AML-193 (cell line): ENCODE measurements around the gene KRT7.
A peak's percentile ranks its signal among the peaks of the same experiment; 100 is the strongest.

ENCODE experiments used
- DNase-seq, 2 experiments: peaks; one replicate each; lab custom pipeline; 2025; lab: John Stamatoyannopoulos, UW

KRT7 gene

DNA sequence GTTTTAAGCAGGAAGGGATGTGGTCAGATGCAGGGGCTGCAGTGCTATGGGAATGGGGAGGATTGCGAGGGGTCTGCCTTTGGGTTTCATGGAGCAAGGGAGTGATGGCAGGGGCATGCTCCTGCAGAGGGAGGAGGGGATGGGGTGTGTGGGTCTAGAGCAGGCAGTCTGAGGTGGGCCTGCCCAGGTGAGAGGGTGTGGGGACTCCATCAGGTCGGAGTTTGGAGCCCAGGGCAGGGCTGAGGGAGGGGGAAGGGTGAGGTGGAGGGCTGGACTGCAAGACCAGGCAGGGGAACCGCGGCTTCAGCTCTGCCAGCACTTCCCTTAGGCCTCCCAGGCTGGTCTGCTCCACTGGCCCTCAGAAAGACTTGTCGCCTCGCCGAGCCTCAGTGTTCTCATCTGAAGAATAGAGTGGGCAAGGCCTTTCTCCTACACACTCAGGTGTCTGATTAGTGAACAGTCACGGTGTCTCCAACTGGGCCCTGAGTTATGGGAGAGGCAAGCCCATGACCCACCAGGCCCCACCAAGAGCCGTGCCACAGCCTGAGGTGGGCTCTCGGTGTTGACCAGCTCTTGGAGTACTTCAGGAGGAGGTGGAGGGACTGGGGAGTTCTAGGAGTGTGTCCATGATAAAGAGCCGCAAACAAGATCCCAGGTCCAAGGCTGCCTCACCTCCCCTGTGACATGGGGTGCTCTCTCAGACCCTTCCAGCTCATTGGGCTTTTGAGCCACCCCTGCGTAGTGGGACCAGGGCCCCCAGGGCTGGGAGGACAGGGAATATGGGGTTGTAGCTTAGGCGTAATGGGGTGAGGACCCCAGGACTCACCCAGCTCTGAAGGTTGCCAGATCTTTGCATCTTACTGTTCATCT, 21.1 kb upstream of the KRT7 start:
- DNase-seq = no peak

DNA sequence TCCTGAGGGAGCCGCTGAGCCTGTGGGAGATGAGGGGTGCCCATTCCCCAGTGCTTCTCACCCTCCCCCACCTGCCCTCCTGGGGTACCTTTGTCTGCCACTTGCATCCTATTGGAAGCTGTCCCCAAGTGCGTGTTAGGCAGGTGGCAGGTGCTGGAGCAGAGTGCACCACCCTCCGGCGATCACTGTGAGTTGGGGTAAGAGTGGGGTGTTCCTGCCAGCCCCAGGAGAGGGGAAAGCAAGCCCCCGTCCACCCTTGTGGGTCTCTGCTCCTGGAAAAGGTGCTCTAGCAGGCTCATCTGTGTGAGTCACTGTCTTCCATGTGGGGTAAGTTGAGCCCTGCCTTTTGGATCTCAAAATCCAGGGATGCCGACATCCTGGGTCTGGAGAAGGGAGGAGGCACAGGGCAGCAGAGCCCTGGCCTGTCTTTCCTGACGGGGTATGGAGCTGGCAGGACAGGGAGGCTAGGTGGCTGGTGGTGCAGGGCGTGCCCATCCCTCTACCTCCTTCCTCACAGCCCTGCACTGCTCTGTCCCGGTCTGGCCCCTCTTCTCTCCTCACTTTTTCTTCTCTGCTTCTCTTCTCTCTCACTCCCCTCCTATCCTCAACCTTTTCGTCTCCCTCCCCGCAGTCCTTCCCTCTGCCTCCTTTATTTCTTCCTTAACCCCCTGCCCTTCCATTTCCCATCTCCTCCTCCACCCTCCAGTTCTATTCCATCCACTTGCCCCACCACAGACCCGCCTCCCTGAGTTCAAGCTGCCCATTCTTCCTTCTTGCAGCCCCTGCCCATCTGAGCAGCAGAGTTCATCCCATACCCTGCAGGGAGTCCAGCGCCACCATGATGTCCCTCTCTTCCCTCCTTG, 20.1 kb upstream of the KRT7 start:
- DNase-seq = no peak

DNA sequence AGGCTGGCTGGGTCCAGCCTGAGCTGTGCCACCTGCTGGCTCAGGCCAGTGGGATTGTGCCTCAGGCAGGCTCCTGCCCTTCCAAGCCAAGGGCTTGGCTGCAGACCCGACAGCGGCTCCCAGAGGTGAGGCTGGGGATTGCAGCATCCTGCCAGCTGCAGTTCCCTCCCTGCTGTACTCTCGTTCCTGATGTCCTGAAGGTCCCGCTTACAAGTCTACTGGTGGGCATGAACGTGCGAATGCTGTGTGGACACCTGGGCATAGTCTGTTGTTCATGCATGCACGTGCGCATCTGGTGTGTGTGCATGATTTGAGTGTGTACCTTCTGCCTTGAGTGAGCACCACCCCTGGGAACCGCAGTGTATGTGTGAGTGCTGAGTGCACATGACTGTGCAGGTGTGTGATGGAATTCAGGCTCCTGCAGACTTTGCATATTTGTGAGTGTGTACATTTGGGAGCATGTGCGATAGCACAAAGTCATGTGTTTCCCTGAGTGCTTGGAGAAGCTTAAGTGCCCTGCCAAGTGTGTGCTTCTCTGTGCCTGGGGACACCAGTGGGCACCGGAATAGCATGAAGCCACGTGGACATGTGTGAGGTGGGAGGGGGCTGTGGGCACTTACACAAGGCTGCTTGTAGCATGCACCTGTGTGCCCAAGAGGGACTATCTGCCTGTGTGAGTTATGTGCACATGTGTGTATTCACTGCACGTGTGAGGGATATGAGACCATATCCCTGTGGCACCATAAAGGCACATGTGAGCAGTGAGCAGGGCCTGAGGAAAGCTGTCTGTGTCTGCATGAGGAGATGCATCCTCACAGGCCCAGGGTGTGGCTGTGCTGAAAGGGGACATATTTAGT, 19.3 kb upstream of the KRT7 start:
- peak; percentile 66 to 76 for DNase-seq

DNA sequence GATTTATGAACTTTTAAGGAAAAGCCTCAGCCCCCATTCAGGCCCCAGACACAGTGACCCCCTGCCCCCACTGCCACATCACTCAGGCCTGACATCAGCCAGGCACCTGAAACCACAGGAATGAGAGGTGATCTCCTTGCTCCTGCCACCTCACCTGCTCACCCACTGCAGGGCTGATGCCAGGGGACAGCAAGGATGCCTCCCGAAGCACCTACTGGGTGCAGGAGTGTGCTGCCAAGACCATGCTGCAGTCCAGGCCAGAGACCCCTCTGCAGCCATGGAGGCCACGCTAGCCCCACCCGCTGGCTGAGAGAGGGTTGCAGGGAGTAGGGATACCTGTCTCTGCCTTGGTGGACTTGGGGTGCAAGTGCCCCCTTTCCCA, 18.6 kb upstream of the KRT7 start:
- no peak for DNase-seq

DNA sequence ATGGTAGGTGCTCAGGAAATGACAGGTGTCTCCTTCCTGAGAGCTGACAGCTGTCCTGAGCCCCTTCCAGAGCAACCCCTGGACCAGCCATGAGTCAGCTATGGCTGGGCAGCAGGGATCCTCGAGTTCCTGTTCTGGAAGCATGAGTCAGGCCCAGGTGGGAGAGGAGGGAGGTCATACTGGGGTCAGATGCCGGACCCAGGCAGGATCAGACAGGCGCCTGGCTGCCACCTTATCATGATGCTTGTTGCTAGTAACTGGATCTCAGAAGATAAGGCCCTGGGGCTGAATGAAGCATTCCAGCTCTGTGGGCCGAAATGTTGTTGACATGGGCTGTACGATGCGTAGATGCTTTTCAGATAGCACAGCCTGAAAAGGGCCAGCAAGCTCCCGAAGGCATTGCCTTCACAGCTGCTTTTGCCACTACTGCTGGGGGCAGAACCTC, 17.4 kb upstream of the KRT7 start:
- no peak for DNase-seq

DNA sequence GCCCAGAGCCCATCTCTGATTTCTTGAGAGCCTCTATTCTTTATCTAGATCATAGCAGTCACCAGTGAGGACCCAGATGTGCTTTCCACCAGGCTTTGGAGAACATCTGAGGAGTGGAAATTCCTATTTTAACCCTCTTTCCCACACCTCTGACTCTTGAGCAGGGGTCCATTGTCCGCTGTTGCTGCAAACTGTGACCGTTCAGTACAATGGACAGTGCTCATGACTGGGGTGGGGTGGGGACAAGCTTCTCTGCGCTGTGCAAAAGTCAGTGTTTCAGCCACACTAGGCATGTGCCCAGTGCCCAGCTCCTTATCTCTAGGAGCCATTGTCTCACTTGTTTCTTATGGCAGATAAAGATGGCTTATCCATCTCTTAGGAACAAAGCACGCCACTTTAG, 16.9 kb upstream of the KRT7 start:
- no peak for DNase-seq

GRCh38 chr12:52216807-52217206, 16.2 kb upstream of the KRT7 start:
- no peak for DNase-seq

DNA sequence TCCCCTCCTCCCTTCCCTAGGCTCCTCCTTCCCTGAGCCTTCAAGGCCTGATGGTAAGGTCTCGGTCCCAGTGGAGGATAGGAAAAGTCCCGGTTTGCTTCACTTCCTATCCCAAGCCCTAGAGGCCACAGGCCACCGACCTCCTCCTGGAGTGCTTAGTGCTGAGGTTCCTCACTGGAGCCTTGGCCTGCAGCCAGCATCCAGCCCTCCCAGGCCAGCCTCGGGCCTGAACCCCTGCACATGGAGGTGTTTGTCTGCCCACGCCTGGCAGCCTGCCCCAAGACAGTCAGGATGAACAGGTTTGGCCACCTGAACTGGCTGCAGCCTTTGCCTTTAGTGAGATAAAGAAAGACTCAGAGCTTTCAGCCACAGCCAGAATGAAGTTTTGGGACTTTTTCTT, 15.8 kb upstream of the KRT7 start:
- DNase-seq = no peak

DNA sequence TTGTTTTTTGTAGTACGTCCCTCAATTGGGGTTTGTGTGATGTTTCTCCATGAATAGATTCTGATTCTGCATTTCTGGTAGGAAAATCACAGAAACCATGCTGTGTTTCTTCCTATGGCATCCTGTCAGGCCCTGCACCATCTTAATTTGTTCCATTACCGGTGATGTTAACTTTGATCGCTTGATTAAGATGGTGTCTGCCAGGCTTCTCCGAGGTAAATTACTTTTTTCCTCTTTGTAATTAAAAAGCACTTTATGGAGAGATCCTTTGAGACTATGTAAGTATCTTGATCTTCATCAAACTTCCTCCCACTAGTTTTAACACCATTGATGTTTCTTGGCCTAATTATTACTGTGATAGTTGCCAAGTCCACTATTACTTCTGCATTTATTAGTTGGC, 15.0 kb upstream of the KRT7 start:
- DNase-seq = no peak

- no peak for DNase-seq
Measured at GRCh38 chr12:52220477-52220876, 12.6 kb upstream of the KRT7 start.

GRCh38 chr12:52221070-52221781, 11.8 kb upstream of the KRT7 start:
- DNase-seq = no peak

DNA sequence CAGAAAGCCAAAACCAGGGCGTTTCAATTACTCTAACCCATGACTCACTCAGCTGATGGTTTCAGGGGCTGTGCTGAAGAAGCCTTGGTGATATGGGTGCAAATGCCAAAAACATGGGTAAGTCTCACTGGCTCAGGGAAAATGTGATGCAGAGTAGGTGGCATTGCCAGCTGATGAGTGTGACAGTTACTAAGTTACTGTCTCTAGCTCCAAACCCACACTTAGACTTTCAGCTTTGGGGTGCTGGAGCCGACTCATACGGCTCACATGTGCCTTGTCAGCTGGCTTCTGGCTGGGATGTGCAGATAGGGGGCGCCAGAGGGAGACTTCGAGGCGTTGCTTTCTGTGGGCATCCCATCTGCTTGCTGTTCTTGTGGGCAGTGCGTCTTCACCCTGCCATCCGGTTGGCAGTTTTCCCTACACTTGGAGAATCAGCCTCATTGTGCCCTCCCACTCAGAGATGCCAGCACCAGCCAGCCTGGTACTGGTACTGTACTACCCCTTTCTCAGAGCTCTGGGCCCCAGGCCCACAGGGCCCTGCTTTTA, 11.1 kb upstream of the KRT7 start:
- DNase-seq = peak; percentile 29 to 53

DNA sequence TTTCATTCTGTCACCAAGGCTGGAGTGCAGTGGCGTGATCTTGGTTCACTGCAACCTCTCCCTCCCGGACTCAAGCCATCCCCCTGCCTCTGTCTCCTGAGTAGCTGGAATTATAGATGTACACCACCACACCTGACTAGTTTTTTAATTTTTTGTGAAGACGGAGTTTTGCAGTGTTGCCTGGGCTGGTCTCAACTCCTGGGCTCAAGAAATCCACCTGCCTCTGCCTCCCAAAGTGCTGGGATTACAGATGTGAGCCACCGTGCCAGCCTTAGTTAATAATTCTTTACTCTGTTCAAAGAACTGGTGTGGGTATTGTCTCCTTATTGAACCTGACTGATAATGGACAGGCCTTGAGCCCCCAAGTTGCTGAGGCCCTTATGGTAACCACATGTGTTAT, 10.4 kb upstream of the KRT7 start:
- DNase-seq = no peak

DNA sequence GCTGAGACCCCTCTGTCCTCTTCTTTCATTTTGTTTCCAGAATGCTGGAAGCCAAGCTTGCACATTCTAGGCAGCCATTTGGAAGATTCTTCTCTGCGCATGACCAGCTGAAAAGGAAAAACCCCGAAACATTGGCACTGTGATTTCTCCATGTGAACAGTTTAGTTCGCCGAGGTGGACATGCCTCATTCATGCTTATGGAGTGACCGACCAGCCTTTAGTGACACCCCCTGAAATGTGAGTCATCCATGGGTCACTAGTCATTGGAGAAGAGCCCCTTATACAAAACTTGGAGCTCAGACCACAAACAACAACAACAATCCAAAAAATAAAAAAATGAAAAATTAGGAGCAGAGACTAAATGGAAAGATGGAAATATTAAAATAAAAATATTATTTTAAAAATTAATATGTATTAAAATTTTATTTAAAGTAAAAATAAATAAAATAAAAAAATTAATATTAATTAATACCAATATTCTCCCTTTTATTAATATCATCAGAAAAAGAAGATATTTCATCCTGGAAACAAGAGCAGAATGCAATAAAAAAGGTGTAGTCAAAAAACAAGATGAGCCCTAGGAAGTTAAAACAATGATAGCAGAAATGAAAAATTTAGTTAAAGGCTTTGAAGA, 9.5 kb upstream of the KRT7 start:
- no peak for DNase-seq

DNA sequence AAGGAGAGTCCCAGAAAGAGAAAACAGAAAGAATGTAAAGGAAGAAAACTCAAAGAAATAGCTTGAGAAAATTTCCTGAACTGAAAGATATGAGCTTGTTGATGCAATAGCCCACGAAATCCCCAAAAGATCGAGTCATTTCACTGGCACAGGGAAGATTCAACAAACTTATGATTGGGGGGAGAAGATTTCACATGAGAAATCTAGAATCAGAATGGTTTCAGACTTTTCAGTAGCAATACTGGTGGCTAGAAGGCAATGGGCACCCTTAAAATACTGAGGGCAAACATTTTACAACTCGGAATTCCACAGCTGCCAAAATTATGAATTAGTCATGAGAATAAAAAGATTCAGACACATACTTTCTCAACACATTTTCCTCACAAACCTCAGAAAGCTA, 8.9 kb upstream of the KRT7 start:
- no peak for DNase-seq

- DNase-seq = no peak
Measured at GRCh38 chr12:52225752-52226151, 7.3 kb upstream of the KRT7 start.

DNA sequence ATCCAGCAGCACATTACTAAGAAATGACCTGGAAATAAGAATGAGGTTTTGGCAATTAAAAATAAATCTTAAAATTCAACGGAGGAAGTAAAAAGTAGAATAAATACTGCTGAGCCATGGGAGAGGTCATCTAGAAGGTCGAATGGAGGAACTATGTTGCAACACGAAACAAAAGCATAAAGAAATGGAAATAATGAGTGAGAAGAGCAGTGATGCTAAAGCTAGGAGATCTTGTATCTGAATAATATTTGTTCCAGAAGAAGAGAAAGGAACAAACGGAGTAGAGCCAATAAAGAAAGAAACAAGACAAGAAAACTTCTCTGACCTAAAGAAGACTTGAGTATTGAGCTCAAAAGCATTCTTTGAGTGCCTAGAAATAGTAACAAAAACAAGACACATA, 6.6 kb upstream of the KRT7 start:
- DNase-seq = peak in 1 of 2 experiments; percentile 12

DNA sequence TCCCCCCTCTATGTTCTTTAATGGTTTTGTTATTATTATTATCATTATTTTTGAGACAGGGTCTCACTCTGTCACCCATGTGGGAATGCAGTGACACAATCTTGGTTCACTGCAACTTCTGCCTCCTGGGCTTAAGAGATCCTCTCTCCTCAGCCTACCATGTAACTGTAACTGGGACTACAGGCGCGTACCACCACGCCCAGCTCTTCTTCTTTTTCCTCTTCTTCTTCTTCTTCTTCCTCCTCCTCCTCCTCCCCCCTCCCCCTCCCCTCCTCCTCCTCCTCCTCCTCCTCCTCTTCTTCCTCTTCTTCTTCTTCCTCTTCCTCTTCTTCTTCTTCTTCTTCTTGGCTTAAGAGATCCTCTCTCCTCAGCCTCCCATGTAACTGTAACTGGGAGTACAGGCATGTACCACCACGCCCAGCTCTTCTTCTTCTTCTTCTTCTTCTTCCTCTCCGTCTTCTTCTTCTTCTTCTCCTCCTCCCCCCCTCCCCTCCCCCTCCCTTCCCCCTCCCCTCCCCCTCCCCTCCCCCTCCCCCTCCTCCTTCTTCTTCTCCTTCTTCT, 5.4 kb upstream of the KRT7 start:
- no peak for DNase-seq

DNA sequence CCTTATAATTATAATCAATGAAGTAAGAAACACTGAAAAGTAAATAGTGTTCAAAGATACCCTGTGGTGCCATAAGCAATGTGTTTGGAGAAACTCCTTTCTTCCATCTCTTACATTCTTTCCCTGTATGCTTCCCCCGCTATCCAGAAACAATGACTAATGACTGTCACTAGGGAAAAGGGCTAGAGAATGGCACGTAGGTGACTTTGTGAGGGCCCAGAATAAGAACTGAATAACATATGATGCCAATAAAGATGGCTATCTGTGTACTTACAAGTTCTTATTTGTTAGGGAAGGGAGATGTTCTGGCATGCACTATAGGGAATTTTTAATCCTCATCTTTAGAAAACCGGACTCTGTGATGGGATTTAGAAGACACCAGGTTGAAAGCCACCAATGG, 4.7 kb upstream of the KRT7 start:
- DNase-seq = no peak

GRCh38 chr12:52228931-52229330, 4.1 kb upstream of the KRT7 start:
- no peak for DNase-seq
